H1 (cell line): ENCODE results near the gene LONRF2.

Source experiments
- ASH2L ChIP-seq: fragments of 200-600, 300-600 bp; sonication (generic); IDR thresholded peaks from one replicate; pipeline ENCODE4 v1.7.1; 2017; ENCODE audit warnings: low read length
- CBX8 ChIP-seq: fragments of 300-800, 300-1000 bp; sonication (generic); IDR thresholded peaks from 2 replicates; pipeline ENCODE4 v1.7.1; 2016; ENCODE audit warnings: low read depth, low read length, borderline replicate concordance
- CHD2 ChIP-seq: IDR thresholded peaks from 2 replicates; pipeline ENCODE4 v1.6.1; 2012; ENCODE audit warnings: low read length, improper control_type of control experiment
- GTF2F1 ChIP-seq: IDR thresholded peaks from 2 replicates; pipeline ENCODE4 v1.6.1; 2012; ENCODE audit warnings: low read depth, low read length, improper control_type of control experiment, borderline replicate concordance
- NRF1 ChIP-seq: IDR thresholded peaks from 2 replicates; pipeline ENCODE4 v1.6.1; 2011; ENCODE audit warnings: mild to moderate bottlenecking, low read depth, low read length, improper control_type of control experiment
- POLR2A ChIP-seq, 2 experiments: IDR thresholded peaks; 1 replicate in 1 of 2; 2 replicates in 1 of 2; pipeline ENCODE4 v1.6.1; 2011; ENCODE audit warnings: low read depth in 2 of 2, low read length in 2 of 2, mild to moderate bottlenecking in 2 of 2; ENCODE audit errors: control extremely low read depth in 1 of 2
- SIN3A ChIP-seq, 2 experiments: IDR thresholded peaks in 1 of 2; conservative IDR thresholded peaks in 1 of 2; 2 replicates each; pipeline ENCODE4 v1.6.1; 2011 to 2012; ENCODE audit warnings: low read length in 2 of 2, improper control_type of control experiment in 1 of 2, low read depth in 1 of 2, mild to moderate bottlenecking in 1 of 2
- SUZ12 ChIP-seq: fragments of 200-600 bp; sonication (generic); IDR thresholded peaks from 2 replicates; pipeline ENCODE4 v1.6.1; 2012; ENCODE audit warnings: mild to moderate bottlenecking, inconsistent platforms, low read length, moderate library complexity, mixed read lengths
- TAF1 ChIP-seq: IDR thresholded peaks from 2 replicates; pipeline ENCODE4 v1.6.1; 2011; ENCODE audit warnings: mild to moderate bottlenecking, low read depth, low read length
- YY1 ChIP-seq: IDR thresholded peaks from 2 replicates; pipeline ENCODE4 v1.6.1; 2011; ENCODE audit warnings: low read depth, mild to moderate bottlenecking, low read length
- ZNF274 ChIP-seq: IDR thresholded peaks from 2 replicates; pipeline ENCODE4 v1.7.0; 2012; ENCODE audit warnings: low read length, borderline replicate concordance; ENCODE audit errors: extremely low read depth
- TF ChIP-seq, protein P1 (sequence below), 3 experiments: IDR thresholded peaks; 1 replicate in 2 of 3; 2 replicates in 1 of 3; pipeline versions ENCODE4 v1.5.1 to v1.6.1; 2011; ENCODE audit warnings: low read length in 3 of 3, mild to moderate bottlenecking in 3 of 3, inconsistent platforms in 2 of 3, low read depth in 1 of 3, moderate library complexity in 1 of 3; ENCODE audit not compliant: insufficient read depth in 1 of 3; ENCODE audit errors: control extremely low read depth in 1 of 3

DNA sequence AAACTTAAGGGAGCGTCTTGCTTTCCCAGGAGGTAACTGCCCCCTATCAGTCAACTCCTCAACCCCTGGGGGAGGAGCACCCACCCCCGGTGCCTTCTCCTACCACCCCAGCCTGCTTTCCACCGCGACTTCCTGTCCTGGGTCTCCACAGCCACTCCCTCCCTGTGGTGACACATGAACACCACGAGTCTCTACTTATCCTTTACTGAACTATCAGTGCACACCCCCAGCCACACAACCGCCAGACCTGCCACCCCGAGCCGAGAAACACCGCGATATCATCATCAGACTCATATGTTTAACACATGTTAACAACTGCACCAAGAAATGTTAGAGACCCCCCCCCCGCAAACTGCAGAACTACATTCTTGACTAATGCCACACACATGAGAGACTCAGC lies 43.3 kb downstream of the LONRF2 start:
- TF ChIP-seq CHD2 (no peak), POLR2A (IDR thresholded peaks at IDR 0.05; ENCODE audit: control extremely low read depth in 1 of 2, low read depth in 2 of 2, low read length in 2 of 2) (no peak), SIN3A (conservative IDR thresholded peaks at IDR 0.05 in 1 of 2, IDR thresholded peaks at IDR 0.05 in 1 of 2; ENCODE audit: low read depth in 1 of 2, low read length in 2 of 2) (no peak), GTF2F1 (no peak), ZNF274 (no peak), CBX8 (no peak), TAF1 (no peak), SUZ12 (no peak), NRF1 (no peak), YY1 (no peak), ASH2L (no peak)
- TF ChIP-seq, protein P1, sequence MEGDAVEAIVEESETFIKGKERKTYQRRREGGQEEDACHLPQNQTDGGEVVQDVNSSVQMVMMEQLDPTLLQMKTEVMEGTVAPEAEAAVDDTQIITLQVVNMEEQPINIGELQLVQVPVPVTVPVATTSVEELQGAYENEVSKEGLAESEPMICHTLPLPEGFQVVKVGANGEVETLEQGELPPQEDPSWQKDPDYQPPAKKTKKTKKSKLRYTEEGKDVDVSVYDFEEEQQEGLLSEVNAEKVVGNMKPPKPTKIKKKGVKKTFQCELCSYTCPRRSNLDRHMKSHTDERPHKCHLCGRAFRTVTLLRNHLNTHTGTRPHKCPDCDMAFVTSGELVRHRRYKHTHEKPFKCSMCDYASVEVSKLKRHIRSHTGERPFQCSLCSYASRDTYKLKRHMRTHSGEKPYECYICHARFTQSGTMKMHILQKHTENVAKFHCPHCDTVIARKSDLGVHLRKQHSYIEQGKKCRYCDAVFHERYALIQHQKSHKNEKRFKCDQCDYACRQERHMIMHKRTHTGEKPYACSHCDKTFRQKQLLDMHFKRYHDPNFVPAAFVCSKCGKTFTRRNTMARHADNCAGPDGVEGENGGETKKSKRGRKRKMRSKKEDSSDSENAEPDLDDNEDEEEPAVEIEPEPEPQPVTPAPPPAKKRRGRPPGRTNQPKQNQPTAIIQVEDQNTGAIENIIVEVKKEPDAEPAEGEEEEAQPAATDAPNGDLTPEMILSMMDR (IDR thresholded peaks at IDR 0.05; ENCODE audit: control extremely low read depth in 1 of 3, insufficient read depth in 1 of 3, low read depth in 1 of 3, low read length in 3 of 3), result no peak
